Measurements from ENCODE around the gene TRIOBP.
A peak's percentile ranks its signal among the peaks of the same experiment; 100 is the strongest.

GRCh38 chr22:37696657-37697537 lies at the start of gene TRIOBP:
- TF ChIP-seq CTCF (conservative IDR thresholded peaks at IDR 0.05; ENCODE audit: low read depth, low read length) (peak; percentile 56), EZH2 (IDR thresholded peaks at IDR 0.05; ENCODE audit: borderline replicate concordance, low read depth, low read length, poor library complexity, severe bottlenecking) (no peak)
